GM18505 (cell line): ENCODE measurements around the gene RAPGEF2.
"Not testable (repeated sequence)": the region's sequence is repeated elsewhere in the genome, so short reads cannot be mapped to it uniquely, and the experiment has no call there.

Experiments used
- ATAC-seq: cut with Tn5 transposase; IDR thresholded peaks from one replicate; pipeline ENCODE4 v1.9.1; 2021; ENCODE audit not compliant: unreplicated experiment
- POLR2A ChIP-seq: IDR thresholded peaks from 4 replicates; pipeline ENCODE4 v1.6.1; 2011; ENCODE audit warnings: borderline replicate concordance; ENCODE audit not compliant: insufficient read depth, insufficient read length; ENCODE audit errors: extremely low read depth

Gene RAPGEF2

DNA sequence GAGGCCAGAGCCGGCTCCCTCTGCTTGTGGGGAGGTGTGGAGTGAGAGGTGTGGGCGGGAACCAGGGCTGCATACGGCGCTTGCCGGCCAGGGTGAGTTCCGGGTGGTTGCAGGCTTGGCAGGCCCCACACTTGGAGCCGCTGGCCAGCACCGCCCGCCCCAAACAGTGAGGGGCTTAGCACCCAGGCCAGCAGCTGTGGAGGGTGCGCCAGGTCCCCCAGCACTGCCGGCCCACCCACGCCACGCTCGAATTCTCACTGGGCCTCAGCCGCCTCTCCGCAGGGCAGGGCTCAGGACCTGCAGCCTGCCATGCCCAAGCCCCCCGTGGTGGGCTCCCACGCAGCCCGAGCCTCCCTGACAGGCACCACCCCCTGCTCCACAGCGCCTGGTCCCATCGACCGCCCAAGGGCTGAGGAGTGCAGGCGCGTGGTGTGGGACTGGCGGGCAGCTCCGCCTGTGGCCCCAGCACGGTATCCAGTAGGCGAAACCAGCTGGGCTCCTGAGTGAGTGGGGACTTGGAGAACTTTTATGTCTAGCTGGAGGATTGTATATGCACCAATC is 275.3 kb downstream of the RAPGEF2 start:
- ATAC-seq = no peak
- TF ChIP-seq POLR2A = no peak

DNA sequence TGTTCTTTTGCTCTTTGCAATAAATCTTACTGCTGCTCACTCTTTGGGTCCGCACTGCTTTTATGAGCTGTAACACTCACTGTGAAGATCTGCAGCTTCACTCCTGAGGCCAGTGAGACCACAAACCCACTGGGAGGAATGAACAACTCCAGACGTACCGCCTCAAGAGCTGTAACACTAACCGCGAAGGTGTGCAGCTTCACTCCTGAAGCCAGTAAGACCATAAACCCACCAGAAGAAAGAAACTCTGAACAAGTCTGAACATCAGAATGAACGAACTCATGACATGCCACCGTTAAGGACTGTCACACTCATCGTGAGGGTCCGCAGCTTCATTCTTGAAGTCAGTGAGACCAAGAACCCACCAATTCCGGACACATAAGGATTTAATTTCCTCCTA is 276.2 kb downstream of the RAPGEF2 start:
- not testable (repeated sequence) for ATAC-seq

DNA sequence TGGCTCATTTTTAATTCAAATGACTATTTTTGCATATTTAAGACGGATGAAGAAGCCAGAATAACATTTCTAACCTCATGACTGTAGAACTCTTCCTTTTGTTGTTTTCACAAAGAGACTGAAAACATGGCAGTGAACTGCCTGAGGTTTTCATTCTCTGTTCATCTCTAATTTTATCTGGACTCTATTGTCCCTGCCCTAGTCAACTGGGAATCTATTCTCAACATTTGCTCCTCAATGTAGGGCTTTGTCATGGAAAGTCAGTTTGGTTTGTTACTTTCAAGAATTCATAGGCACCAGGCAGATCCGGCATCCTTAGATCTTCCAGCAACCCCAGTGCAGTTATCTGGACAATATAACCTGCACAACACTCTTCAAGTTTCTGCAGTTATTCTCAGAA is 277.0 kb downstream of the RAPGEF2 start:
- no peak for ATAC-seq
- TF ChIP-seq POLR2A = no peak

DNA sequence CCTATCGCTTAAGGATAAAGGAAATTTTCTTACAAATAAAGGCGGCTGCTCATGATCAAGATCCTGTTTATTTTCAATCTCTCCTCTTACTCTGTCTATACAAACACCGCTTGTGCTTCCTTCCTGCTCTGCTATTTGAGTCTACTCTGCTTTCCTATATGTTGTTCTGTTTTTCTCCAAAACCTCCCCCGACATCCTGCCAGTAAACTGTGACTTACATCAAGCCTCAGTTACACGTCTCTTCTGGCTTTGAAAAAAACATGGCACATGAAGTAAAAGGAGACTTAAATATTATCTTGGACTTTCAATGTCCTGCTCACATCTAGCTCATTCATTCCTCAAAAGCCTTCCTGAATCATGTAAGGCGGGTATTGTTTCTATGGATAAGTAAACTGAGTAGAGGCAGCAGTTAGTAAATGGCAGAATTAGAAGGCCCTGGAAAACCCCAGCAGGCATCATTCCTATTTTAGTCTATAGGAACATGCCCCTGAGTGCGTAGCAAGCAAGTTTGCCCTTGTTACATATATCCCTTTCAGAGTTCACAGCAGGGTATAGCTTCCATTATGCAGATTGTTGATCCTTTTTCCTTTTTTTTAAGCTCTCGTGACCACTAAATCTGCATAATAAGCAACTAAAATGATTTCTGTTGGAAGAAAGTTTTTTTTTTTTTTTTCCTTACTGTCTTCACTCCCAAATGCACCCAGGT is 280.1 kb downstream of the RAPGEF2 start:
- no peak for ATAC-seq
- no peak for TF ChIP-seq POLR2A

DNA sequence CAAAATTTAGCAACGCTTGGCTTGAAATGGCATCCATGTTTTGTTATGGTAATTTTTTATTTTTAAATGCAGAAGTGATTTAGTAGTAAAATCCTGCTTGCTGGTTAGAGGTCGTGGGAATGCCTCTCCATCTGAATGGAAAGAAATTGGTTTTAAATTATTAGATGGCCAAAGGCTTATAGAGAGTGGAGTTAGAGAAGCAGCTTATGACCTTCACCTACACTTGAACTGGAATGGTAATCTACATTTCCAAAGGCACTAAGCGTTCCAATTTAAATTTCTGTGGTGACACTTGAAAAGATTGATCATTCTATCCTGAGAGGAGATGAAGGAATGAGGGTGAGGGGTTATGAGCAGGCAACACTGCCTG is 280.7 kb downstream of the RAPGEF2 start:
- ATAC-seq = no peak
- no peak for TF ChIP-seq POLR2A

DNA sequence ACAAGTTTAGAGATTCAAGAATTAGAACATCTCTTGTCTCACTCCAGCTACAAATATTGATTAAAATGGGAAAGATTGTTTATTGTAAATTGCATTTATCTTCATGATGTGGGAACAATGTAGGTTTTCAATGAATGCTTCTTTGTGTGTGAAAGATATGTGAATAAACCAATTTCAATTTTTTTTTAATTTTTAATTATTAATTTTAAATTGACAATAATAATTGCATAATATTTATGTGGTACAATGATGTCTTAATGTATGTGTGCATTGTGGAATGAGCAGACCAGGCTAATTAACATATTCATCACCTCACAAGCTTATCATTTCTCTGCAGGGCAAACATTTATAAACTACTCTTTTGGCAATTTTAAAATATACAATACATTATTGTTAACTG is 281.1 kb downstream of the RAPGEF2 start:
- no peak for ATAC-seq
- no peak for TF ChIP-seq POLR2A

DNA sequence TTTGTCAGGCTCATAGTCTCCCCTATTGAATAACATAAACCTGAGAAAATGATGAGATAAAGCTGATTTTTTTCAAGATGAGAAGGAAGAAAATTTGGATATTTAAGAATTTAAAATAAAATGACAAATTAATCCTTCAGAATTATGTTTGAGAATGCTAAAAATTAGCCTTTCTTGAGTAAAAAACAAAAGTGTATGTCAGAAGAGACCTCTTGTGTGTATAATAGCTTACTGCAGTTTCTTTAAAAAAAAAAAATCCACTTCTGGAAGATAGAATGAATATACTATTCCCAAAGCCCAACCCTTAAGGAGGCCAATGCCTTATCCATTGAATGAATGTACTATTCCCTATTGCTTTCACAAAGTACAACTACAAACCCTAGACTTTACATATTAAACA is 281.8 kb downstream of the RAPGEF2 start:
- no peak for ATAC-seq
- TF ChIP-seq POLR2A = no peak

DNA sequence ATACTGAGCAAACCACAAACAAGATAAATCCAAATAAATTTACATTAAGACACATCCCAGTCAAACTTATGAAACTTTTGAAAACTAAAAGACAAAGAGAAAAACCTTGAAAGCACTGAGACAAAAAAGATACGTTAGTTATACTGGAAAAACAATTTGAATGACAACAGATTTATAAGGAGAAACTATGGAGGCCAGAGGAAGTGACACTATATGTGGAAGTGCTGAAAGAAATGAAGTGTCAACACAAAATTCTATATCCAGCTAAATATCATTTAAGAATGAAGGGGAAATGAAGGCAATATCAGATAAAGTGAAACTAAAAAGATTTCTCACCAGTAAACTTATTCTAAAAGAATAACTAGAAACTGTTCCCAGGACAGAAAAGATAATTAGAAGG is 283.7 kb downstream of the RAPGEF2 start:
- ATAC-seq = no peak

DNA sequence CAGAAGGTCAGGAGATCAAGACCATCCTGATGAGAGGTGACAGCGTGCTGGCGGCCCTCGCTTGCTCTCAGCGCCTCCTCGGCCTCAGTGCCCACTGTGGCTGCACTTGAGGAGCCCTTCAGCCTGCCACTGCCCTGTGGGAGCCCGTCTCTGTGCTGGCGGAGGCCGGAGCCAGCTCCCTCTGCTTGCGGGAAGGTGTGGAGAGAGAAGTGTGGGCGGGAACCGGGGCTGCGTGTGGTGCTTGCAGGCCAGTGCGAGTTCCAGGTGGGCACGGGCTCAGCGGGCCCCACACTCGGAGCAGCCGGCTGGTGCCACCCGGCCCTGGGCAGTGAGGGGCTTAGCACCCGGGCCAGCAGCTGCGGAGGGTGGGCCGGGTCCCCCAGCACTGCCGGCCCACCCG is 286.9 kb downstream of the RAPGEF2 start:
- no peak for TF ChIP-seq POLR2A
- ATAC-seq = no peak

More for the DNA sequence above, 283.7 kb downstream of the RAPGEF2 start:
- TF ChIP-seq POLR2A = no peak

DNA sequence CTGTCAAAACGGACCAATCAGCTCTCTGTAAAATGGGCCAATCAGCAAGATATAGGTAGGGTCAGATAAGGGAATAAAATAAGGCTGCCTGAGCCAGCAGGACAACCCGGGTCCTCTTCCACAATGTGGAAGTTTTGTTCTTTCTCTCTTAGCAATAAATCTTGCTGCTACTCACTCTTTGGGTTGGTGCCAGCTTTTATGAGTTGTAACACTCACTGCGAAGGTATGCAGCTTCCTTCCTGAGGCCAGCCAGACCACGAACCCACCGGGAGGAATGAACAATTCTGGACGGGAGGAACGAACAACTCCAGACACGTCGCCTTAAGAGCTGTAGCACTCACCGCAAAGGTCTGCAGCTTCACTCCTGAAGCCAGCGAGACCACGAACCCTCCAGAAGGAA is 287.8 kb downstream of the RAPGEF2 start:
- no peak for TF ChIP-seq POLR2A
- no peak for ATAC-seq

DNA sequence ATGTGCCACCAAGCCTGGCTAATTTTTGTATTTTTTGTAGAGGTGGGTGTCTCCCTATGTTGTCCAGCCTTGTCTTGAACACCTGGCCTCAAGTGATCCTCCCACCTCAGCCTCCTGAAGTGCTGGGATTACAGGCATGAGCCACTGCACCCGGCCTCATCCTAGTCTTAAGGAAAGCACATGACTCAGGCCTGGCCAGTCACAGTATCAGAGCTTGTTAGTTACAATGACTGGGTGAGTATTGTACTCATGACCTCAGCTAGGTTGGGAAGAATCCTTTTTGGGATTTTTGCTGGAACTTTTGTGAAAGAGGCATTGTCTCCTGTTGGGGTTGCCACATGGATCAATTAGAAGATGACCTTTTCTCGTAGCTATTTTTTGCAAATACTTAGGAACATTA is 292.8 kb downstream of the RAPGEF2 start:
- no peak for TF ChIP-seq POLR2A
- ATAC-seq = no peak

DNA sequence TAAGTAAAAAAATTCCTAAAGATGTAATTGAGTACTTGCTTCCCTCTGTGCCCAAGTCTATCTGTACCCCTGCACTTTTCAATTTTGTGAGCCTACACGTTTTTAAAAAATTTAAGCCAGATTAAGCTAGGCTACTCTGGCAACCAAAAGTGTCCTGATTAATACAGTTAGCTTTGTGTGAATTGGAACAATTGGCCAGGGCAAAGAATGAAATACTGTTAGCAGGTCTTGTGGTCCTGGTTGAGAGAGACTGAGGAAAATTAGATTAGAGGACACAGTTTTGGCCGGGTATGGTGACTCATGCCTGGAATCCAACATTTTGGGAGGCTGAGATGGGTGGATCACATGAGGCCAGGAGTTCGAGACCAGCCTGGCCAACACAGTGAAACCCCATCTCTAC is 293.3 kb downstream of the RAPGEF2 start:
- no peak for TF ChIP-seq POLR2A
- ATAC-seq = no peak

DNA sequence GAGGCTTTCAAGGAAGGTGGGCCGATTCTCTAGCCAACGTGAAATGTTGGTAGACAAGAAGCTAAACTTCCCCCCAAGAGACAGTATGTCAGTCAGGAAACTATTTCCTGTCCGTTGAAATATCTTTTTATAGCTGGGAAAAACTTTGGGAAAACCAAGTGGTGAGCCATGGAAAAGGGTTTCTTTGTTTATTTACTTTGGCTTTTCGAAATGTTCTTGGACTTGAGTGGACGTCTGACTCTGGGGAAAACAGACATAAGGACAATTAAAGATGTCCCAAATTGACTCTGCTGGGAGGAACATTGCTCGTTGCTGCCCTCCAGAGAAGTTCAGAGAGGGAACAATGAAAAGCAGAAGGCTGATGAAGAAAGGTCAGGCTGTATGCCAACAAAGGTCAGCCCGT is 295.4 kb downstream of the RAPGEF2 start:
- no peak for ATAC-seq

DNA sequence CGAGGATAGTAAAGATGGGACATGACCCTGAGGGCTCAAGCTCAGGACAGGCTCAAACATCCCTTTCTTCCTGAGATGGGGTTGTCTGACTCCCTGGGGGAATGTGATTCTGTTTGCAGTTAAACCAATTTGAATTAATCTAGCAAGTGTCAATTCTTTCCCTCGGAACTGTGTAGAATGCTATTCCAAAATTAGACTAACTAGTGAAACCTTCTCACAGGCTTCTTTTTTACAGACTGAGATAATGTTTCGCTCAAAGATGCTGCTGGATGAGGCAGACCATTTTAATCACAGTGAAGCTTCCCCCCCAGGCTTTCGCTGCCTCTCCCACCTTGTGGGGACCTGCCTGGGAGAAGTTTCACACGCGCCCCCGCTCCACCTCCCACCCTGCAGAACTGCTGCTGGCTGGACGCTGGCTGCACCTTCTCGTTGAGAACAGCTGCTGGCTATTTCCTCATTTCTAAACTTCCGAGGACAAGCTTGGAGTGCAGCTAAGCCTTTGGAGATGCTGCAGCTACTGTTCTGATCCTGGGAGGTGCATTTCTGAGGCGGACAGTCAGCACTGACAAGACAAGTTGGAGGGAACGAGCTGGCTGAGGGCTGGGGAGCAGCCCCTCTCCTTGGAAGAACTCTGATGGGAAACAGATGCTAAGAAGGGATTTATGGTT is 297.8 kb downstream of the RAPGEF2 start:
- no peak for TF ChIP-seq POLR2A

More for the DNA sequence above, 295.4 kb downstream of the RAPGEF2 start:
- TF ChIP-seq POLR2A = no peak

More for the DNA sequence above, 297.8 kb downstream of the RAPGEF2 start:
- no peak for ATAC-seq
